SKM-1 treated with dmso at 0.1 percent for 144 hours (cell line): ENCODE data around the gene TBPL2.
A peak's percentile ranks its signal among the peaks of the same experiment; 100 is the strongest.
"Not testable (repeated sequence)": the region's sequence is repeated elsewhere in the genome, so short reads cannot be mapped to it uniquely, and the experiment has no call there.

Experiments
- DNase-seq: peaks from one replicate; lab custom pipeline; 2025; ENCODE audit not compliant: unreplicated experiment; lab: John Stamatoyannopoulos, UW

Gene TBPL2

DNA sequence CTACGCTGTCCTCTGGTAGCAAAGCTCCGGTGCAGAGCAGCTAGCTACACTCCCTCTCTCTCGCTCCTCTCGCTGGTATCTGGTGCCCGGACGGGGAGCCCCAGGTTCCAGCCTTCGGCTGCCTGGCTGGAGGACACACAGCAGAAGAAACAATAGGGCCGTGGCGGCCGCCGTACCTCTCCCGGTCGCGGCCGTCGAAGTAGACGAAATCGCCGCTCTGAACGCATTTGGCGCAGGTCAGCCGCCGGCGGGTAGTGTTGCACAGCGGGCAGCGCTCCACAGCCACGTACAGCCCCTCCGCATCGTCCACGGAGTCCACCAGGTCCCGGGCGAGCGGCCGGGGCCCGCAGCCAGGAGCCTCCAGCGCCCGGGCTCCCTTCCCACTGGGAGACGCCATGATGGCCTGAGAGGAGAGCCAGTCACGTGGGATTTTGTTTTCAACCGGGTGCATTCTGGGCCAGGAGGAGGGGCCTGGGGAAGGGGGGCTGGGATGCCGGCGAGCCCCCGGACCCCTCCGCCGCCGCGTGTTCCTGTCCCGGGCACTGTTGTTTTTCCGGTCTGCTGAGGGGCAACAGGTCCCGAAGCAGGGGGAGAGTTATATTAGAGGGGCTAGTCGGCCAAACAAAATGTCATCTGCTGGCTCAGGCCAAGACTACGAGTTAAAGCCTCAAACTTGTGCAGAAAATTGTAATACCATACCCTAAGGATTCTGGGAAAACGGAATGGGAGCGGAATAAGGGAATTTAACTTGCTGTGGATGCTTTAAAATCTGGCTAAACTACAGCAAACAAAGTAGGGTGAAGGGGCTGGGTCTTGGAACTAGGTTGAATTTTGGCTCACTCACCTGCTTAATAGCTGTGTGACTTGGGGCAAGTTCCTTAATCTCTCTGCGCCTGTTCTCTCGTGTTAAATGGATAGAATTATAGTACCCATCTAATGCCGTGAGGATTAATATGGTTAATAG, 28.7 kb downstream of the TBPL2 start, which contains the start of gene ATG14:
Gene ATG14, minus strand, starts transcription at position 405 of the 964 bp plus-strand sequence. Its CDS starts 8 bp downstream, at position 397.
- DNase-seq = peak; percentile 40

DNA sequence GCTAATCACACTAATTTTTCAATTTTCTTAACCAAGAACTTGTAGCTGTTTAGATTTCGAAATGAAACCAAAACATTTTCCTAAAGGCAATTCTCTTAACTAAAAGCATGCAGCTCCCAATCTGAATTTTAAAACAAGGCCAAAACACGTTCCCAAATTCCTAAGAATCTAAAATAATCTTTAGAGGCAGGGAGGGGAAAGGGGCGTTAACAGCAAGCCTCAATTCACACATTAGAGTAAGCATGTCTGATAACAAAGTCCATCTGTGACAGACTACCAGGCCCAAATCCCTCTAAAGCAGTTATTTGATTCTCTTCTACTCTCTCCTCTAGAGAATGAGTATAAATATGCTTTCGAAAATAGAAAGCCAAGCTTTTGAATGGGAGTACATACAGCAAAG, 29.5 kb downstream of the TBPL2 start:
- no peak for DNase-seq

DNA sequence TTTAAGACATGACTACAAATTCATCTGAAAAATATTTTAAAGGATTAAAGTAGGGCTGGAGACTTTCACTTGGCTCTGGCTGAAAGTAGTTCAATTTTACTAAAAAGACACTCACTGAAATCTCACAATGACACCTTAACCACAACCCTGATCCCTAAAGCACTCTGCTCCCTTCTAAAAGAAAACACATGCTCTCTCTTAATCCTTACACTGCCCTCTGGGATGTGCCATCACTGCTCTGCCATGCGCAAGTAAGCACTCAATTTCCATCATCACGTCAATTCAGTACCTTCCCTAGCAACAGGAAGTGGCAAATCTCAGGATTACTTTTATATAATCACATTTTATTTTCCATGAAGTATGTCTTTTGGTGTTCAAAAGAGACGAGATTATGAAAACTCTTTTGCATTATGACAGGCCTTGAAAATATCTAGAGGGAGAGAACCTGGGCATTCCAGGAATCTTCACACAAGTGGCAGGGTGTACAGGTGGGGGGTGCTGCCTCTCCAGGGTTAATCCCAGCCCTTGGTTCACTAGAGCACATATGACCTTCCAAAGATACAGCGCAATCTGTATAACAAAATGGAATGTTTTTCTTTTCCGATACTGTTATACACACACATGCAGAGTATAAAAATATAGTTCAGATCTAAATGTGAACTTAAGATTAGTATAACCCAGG, 36.1 kb downstream of the TBPL2 start:
- DNase-seq = no peak

DNA sequence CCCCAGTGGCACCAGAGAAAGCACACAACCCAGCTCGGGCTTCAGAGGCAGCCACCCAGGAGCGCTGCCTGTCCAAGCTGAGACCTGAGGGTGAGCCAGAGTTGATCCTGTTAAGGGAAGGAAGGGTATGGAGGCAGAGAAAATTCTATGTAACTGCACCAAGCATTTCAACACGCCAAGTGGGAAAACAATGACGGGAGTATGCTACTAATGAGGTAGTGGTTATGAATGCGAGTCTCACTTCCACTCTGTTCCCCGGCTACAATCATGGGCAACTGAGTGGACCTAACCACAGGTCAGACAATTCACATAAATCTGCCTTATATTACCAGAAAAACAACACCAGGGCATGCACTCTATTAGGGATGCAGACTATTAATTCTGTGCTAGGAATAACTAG, 38.7 kb downstream of the TBPL2 start:
- DNase-seq = no peak

DNA sequence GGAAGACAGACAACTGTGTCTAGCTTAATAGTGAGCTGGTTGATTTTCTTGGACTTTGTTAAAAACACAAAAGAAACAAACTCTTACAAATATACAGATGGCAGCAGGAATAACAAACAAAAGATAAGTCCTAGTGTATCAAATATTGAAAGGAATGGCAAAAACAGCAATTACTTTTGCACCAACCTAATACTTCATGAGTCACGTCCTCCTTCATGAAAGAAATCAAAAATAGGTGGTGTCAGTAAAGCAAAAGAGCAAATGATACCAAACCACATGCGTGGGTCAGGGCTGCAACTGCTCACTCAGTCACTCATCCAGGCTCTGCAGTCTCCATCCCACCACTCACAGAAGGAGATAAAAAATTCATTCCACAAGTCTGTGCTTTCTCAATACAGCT, 40.6 kb downstream of the TBPL2 start:
- DNase-seq = no peak

DNA sequence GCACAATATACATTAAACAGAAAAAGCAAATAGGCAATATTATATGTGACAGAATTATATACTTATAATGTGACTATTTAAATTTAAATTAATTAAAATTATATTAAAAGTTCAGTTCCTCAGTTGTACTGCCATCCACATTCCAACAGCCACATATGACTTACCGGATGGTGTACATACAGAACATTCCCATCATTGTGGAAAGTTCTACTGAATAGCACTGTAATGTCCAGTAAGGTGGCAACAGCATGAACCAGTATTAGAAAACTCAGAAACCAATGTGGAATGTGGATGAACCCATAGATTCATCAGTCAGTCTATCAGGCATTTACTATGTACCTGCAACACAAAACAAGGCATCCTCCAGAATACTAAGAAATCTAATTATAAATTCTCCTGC, 41.2 kb downstream of the TBPL2 start:
- no peak for DNase-seq

DNA sequence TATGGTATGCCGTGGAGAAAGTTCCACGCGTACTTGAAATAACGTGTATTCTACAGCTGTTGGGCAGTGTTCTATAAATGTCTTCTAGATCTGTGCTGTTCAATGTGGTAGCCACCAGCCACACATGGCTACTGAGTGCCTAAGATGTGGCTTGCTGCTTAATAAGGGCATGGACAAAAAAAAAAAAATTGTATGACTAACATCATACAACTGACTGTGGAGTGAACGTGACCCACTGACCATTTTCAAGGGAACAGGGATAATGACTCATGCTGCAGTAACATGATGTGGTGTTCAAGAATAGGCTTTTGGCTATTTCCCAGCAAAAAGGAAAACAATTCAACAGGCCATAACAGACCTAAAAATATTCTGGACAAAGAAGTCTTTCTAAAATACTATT, 41.7 kb downstream of the TBPL2 start:
- no peak for DNase-seq

DNA sequence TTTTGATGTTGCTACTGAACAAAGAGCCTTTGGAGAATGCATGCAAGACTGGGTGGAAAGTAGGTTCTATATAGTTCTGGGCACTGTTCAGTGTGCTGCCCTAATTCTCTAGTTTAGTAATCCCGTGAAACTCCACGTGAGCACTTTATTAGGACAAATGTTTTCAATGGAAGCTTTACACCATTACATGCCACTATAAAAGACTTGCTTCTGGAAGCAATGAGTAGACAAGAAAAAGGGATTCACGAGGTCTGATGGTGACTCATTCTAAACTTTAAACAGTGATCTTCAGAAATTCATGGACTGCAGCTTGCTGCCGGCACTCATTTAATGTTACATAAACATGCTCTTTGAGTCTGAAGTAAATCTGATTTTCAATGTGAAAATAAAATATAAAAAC, 51.1 kb downstream of the TBPL2 start:
- DNase-seq = no peak

DNA sequence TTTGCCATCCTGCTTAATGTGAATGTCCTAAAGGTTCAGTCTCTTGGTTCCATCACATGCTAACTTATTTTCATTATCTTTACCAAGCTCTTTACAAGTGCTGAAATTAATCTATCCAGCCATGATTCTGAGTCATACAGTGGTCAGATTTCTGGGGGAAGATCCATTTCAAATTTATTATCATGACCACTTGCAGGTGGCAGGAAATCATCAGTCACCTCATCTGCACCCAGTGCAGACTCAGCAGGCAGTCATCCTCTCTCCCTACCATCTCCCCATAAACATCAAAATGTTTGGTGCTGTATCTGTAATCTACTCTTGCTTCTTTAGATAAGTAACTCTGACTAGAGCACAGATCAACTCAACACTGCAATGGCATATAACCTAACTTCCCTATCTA, 52.3 kb downstream of the TBPL2 start:
- no peak for DNase-seq

DNA sequence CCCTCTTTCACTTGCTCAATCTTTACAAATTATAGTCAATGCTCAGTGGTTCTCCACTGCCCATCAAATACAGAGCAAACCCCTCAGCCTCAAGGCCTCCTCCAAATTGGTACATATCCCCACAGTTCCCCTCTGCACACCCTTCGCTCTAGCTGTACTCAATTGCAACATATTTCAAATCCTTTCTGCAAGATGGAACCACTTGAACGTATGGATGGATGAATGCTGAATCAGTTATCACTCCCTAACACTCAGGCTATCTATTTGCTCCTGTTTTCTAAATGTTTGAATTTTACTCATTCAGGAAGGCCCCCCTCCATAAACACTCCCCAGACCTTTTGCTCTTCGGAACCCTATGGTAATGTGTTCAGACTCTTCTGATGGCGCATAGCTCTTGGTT, 53.3 kb downstream of the TBPL2 start:
- no peak for DNase-seq

DNA sequence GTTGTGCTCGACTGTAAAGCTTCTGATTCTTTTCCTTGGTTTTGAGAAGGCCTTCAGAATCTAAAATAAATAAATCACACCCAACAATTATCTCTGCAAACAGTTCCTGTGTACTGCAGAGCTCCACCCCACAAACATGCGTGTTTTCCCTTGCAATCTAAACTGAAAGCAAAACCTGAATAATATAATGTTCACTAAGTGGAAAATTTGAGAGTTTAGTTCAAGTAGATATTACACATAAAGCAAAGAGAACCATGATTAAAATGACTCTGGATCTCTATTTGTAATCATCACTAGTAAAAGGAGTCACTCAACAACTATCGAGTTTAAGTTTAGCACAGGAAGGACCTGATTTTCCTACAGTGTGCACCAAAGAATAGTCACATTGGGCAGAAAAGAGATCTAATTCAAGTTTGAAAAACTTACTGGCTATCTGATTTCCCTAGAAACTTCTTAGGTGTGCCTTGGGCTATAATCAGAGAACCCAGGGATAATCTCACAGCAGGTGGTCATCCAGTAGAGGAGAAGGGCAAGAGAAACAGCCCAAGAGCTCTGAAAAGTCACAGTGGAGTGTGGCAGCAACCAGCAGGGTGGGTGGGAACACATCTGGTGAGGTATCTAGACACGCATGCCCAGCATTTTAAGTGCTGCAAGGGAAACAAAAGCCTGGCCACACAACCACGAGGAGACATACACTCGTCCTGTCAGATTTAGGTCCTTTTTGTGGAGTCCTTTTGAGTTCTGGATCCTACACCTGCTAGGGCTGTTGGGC, 54.2 kb downstream of the TBPL2 start:
- DNase-seq = no peak

DNA sequence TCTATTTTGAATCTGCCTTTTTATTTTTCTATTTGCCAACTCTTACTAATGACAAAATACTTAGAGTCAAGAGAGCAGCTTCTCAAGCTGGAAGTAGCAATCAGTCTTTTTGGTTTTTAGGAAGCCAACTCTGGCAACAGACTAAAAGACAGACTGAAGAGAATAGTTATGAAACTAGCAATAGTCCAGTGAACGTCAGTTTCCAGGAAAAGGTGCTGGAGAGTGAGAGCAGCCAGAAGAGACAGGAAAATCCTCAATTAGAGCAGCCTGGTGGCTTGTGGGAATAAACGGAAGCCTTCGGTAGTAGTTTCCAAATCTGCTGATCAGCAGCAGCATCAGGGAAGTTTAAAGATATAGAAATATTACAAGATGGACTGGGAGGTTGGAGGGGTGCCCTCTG, 55.9 kb downstream of the TBPL2 start:
- DNase-seq = no peak

DNA sequence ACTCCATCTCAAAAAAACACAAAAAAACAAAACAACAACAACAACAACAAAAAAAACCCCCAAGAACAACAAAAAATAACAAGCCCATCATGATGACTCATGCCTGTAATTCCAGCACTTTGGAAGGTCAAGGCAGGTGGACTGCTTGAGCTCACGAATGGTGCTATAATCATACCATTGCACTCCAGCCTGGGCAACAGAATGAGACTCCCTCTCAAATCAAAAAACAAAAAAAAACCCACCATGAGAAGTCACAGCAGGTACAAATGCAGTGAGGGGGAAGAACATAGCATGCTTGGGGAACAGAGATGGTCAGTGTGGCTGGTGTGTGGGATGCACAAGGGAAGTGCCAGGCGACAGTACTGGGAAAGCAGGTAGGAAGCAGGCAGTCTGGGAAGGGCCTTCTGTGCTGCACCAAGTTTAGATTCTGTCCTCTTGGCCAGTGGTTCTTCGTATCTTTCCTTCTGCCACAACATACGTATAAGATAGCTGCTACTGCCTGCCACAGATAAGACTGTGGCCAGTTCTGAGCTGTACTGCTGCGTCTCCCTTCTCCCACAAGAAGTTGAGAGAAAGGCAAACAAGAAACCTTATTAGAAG, 56.8 kb downstream of the TBPL2 start:
- no peak for DNase-seq

DNA sequence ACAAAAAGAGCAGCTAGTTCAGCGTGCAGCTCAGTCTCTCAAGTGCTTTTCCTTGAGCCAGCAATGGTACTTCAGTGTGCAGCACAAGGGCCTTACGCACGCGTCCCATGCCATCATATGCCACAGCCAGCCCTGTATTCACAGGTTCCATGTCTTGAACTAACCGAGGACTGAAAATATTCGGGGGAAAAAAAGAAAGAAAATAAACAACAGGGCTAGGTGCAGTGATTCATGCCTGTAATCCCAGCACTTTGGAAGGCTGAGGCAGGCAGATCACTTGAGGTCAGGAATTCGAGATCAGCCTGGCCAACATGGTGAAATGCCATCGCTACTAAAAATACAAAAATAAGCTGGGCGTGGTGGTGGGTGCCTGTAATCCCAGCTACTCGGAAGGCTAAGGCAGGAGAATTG, 57.4 kb downstream of the TBPL2 start:
- not testable (repeated sequence) for DNase-seq

DNA sequence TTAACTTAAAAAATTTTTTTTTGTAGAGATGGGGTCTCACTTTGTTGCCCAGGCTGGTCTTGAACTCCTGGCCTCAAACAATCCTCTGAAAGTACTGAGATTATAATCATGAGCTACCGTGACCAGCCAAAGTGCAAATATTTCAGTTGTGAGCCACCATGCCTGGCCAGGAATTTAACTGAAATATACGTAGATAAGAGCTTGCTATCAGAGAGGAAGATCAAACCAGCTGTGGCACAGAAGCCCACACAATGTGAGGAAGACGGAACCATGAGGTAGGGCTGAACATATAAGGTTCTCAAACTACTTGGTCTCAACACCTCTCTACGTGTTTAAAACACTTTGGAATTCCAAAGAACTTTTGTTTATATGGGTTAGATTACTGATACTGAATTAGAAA, 57.9 kb downstream of the TBPL2 start:
- DNase-seq = no peak

DNA sequence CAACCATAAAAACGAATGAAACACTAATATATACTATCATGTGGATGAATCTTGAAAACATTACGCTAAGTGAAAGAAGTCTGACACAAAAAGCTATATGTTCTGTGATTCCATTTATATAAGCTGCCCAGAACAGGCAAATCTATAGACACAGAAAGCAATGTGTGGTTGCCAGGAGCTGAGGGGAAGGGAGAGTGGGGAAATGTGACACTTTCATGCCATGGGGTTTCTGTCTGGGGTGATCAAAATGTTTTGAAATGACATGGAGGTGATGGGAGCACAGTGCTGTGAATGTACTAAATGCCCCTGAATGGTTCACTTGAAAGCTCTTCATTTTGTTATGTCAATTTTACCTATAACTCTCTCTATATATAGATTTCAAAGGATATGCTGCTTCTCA, 58.9 kb downstream of the TBPL2 start:
- no peak for DNase-seq

DNA sequence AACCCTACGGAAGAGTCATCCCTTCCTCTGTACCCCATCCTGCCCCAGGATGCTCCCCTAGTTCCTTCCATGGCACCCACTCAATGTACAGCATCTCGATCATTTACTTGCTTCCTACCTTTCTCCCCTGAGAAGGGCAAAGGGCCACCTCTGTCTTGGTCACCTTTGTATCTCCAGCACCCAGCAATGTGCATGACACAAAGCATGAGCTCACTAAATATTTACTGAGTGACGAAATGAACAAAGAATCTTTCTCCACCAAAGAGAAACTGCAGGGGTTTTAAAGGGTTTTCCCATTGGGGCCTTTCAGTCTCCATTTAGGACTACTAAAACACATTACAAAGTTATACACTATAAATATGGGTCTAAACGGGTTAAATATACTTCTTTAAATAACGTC, 59.4 kb downstream of the TBPL2 start:
- DNase-seq = no peak

DNA sequence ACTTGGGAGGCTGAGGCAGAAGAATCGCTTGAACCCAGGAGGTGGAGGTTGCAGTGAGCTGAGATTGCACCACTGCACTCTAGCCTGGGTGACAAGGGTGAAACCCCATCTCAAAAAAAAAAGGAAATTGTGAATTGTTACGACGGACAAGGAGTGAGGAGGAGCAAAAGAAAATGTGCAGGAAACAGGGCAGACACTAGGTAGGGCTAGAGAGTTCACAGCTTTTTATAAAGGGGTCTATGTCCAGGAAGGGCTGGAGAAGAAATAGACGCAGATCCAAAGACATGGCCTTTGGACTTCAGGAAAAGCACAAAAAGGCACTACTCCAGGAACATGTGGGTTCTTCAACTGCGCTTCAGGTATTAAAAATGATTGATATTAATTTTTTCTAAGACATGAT, 63.2 kb downstream of the TBPL2 start:
- no peak for DNase-seq

DNA sequence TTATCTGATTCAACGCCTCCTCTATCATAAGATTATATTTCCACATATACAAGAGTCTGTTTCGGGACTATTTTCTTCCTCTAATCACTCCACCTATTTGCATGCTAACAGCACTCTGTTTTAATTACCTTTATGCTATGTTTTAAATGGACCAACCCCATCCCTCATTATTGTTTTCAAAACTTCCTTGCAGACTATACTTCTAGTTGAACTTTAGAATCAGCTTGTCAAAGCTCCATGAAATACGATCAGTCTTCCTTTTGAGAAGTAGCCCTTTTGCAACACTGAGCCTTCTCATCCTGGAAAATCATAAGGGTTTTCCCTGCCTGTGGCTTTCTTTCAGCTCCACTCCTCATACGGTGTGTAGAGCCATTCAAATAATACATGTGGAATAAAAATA, 65.6 kb downstream of the TBPL2 start:
- DNase-seq = no peak

DNA sequence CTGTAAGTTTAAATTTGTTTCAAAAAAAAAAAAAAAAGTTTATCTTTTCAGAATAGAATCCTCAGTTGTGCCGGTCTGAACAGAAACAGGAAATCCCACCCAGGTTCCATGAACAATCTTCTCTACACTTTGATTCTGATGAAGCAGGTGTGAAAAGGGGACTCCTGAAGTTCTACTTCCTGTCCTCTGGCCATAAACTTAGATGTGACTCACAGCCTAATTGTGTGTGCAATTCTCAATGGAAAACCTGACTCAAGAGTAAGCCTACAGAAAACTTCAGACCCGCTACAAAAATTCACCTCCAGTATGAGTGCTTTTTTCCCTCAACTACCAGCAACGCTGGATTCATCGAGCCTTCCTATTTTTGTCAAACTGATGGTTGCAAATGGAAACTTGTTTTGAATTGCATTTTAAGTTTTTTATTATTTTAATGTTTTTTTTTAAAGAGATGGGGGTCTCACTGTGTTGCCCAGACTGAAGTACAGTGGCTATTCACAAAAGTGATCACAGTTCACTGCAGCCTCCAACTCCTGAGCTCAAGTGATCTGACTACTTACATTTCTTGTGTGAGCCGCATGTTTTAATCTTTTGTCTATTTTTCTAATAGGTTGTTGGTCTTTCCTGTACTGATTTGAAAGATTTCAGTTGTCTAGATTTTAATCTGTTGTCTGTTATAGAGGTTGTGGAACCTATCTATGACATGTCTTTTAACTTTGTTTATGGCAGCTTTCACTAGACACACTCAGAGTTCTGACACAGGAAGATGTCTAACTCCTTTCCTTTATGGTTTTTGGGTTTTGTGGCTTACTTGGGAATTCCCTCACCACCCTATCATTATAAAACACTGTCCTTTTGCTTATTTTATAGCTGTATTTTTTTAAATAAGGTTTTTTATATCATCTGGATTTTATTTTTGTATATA, 66.4 kb downstream of the TBPL2 start:
- no peak for DNase-seq
